ENCODE measurements around the gene PDE6G.
"Not testable (repeated sequence)": the region's sequence is repeated elsewhere in the genome, so short reads cannot be mapped to it uniquely, and the experiment has no call there.

The PDE6G gene

DNA sequence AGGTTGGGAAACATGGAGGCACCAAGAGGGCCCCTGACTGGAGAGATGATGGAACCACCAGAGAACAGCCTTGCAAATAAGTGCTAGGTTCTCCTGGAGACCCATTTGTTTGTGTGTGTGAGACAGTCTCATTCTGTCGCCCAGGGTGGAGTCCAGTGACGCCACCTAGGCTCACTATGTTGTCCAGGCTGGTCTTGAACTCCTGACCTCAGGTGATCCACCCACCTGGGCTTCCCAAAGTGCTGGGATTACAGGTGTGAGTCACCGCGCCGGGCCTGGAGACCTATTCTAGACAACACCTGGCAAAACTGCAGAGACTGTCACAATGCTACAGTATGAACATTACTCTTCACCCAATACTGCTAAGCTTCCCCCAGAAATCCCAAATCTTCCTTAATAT lies 20.9 kb downstream of the PDE6G start:
- H3K4me3 ChIP-seq (ENCODE audit: low read depth, low read length): no peak overlapping the region
- TF ChIP-seq, protein P1, sequence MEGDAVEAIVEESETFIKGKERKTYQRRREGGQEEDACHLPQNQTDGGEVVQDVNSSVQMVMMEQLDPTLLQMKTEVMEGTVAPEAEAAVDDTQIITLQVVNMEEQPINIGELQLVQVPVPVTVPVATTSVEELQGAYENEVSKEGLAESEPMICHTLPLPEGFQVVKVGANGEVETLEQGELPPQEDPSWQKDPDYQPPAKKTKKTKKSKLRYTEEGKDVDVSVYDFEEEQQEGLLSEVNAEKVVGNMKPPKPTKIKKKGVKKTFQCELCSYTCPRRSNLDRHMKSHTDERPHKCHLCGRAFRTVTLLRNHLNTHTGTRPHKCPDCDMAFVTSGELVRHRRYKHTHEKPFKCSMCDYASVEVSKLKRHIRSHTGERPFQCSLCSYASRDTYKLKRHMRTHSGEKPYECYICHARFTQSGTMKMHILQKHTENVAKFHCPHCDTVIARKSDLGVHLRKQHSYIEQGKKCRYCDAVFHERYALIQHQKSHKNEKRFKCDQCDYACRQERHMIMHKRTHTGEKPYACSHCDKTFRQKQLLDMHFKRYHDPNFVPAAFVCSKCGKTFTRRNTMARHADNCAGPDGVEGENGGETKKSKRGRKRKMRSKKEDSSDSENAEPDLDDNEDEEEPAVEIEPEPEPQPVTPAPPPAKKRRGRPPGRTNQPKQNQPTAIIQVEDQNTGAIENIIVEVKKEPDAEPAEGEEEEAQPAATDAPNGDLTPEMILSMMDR (IDR thresholded peaks at IDR 0.05; ENCODE audit: borderline replicate concordance, insufficient read depth, low read depth, low read length): no peak

DNA sequence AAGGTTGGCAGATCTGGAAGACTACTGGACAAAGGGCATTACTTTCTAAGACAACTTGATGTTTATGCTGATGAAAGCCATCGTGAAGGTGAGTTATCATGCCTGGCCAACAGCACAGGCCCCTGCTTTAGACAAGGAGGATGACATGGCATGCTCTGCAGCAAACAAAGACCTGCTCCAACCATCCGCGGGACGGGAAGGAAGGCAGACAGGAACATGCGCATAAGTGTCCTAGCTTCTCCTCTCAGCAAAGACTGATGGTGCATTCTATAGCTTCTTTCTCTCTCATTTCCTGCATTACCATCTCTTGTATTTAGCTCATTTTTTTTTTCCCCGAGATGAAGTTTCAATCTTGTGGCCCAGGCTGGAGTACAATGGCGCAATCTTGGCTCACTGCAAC lies 24.9 kb downstream of the PDE6G start:
- no peak overlapping the region for H3K4me3 ChIP-seq (ENCODE audit: low read depth, low read length)
- TF ChIP-seq, protein P1 (IDR thresholded peaks at IDR 0.05; ENCODE audit: borderline replicate concordance, insufficient read depth, low read depth, low read length): no peak

DNA sequence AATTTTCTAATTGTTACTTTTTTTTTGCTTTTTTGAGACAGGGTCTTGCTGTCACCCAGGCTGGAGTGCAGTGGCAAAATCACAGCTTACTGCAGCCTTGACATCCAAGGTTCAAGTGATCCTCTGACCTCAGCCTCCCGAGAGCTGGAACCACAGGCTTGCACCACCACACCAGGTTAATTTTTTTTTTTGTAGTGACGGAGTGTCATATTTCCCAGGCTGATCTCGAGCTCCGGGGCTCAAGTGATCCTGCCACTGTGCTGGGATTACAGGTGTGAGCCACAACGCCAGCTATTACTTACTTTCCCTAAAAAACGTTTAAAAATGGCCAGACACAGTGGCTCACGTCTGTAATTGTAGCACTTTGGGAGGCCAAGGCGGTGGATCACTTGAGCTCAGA lies 26.1 kb downstream of the PDE6G start:
- TF ChIP-seq, protein P1 (IDR thresholded peaks at IDR 0.05; ENCODE audit: borderline replicate concordance, insufficient read depth, low read depth, low read length): no peak

DNA sequence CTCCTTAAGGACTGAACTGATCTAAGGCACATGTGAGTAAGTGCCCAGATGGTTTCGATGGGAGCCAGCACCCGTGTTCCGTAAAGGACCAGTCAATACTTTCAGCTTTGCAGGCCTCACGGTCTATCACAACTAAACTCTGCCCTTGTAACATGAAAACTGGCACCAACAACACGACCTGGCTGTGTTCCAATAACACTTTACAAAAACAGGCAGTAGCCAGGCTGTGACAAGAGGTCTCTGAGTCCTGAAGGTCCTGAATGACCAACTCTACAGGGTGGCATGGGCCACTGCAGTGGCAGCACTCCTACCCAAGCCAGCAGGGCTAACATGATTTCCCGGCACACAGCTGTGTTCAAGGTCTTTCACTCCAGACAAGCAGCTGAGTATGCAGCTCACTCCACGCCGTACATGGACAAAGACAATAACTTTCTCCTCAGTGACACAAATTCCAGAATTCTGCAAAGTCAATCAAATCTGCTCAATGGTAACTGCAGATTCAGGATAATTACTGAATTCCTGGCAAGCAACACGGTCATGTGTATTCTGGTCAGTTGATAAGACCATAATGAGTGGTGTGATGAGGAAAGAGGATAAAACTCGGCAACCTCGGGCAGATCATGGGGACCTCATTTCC lies 34.7 kb downstream of the PDE6G start:
- TF ChIP-seq, protein P1 (IDR thresholded peaks at IDR 0.05; ENCODE audit: borderline replicate concordance, insufficient read depth, low read depth, low read length): no peak
- no peak overlapping the region for H3K4me3 ChIP-seq (ENCODE audit: low read depth, low read length)

More for the DNA sequence above, 26.1 kb downstream of the PDE6G start:
- H3K4me3 ChIP-seq (ENCODE audit: low read depth, low read length): no peak overlapping the region

DNA sequence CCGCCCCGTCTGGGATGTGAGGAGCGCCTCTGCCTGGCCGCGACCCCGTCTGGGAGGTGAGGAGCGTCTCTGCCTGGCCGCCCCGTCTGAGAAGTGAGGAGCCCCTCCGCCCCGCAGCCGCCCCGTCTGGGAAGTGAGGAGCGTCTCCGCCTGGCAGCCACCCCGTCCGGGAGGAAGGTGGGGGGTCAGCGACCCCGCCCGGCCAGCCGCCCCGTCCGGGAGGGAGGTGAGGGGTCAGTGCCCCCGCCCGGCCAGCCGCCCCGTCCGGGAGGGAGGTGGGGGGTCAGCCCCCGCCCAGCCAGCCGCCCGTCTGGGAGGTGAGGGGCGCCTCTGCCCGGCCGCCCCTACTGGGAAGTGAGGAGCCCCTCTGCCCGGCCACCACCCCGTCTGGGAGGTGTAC lies 38.0 kb downstream of the PDE6G start:
- H3K4me3 ChIP-seq (ENCODE audit: low read depth, low read length): not testable (repeated sequence)

DNA sequence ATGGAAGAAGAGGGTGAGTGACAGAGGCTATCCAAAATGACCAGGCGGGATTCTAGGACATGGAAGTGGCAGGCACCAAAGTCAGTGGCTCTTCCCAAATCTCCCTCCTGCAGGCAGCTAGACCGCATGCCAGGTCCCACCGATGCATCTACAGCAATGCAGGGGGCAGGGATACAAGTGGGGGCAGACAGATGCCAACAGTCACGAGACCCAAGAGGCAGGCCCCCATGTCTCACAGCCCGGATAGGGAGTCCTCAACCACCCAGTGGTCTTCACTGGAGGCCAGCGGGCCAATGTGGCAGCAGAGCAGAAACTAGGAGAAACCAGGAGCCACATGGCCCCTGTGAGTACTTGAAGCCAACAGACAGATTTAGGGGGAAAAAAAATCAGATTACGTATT lies 39.5 kb downstream of the PDE6G start:
- TF ChIP-seq, protein P1 (IDR thresholded peaks at IDR 0.05; ENCODE audit: borderline replicate concordance, insufficient read depth, low read depth, low read length): no peak
- no peak overlapping the region for H3K4me3 ChIP-seq (ENCODE audit: low read depth, low read length)

DNA sequence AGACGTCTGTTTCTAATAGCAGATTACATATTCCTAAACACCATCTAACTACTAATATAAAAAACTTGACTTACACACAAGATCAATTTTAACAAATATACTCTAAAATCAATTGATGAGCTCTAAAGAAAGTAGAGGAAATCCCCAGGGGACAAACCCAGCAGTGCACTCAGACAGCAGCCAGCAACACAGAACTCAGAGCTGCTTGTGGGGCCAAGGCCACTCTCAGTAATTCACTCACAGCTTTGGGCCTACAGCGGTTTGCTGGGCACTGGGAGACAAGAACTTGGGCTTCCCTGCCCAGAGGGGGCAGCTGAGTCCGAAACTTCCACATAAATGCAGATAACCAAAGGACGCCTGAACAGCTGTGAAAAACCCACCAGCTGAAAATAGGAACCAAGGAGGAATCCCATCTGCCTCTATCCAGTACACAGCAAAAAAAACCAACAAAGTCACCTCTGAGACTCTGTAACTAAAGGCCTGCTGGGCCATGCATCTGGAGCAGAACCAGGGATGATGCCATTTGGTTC lies 40.9 kb downstream of the PDE6G start:
- TF ChIP-seq, protein P1 (IDR thresholded peaks at IDR 0.05; ENCODE audit: borderline replicate concordance, insufficient read depth, low read depth, low read length): no peak
- no peak overlapping the region for H3K4me3 ChIP-seq (ENCODE audit: low read depth, low read length)

Data from GM12875 (cell line).